Medulla oblongata (tissue), 1 donor: ENCODE measurements around the gene NBPF8.
"Not testable (repeated sequence)": the region's sequence is repeated elsewhere in the genome, so short reads cannot be mapped to it uniquely, and the experiment has no call there.

Source experiments
- DNase-seq: peaks from one replicate; pipeline ENCODE4 v3.0.0-alpha.2; 2015; ENCODE audit errors: extremely low spot score

NBPF8 gene, protein sequence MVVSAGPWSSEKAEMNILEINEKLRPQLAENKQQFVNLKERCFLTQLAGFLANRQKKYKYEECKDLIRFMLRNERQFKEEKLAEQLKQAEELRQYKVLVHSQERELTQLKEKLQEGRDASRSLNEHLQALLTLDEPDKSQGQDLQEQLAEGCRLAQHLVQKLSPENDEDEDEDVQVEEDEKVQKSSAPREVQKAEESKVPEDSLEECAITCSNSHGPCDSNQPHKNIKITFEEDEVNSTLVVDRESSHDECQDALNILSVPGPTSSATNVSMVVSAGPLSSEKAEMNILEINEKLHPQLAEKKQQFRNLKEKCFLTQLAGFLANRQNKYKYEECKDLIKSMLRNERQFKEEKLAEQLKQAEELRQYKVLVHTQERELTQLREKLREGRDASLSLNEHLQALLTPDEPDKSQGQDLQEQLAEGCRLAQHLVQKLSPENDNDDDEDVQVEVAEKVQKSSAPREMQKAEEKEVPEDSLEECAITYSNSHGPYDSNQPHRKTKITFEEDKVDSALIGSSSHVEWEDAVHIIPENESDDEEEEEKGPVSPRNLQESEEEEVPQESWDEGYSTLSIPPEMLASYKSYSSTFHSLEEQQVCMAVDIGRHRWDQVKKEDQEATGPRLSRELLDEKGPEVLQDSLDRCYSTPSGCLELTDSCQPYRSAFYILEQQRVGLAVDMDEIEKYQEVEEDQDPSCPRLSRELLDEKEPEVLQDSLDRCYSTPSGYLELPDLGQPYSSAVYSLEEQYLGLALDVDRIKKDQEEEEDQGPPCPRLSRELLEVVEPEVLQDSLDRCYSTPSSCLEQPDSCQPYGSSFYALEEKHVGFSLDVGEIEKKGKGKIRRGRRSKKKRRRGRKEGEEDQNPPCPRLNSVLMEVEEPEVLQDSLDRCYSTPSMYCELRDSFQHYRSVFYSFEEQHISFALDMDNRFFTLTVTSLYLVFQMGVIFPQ

DNA sequence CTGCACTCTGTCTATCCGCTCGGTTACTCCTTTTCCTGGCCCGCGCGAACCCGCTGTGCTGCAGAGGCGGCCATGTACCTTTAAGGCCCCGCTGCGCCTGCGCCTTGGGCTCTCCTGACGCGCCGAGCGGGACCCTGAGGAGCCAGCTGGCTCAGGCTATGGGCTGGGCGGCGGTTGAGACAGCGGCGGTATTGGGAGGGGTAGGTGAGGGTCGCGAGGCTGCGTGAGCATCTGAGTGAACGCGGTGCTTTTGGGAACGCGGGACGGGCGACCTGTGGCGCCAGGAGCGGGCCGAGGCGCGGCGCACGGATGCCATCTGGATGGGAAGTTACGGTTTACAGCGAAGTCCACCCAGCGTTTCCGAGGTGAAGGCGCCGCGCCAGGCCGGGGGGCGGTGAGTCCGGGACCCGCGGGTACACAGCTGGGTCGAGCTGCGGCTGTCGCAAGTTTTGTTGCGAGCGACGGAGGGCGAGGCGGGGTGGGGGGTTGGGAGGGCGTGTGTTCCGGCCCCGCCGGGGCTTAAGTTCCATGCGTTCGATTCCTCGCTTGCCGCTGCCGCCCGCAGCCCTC, at the start of gene NBPF8:
Gene NBPF8 (plus strand): TSS at position 125 of the 570 bp plus-strand sequence. CDS start 21,488 bp downstream, outside the sequence.
- DNase-seq = peak; percentile 33

DNA sequence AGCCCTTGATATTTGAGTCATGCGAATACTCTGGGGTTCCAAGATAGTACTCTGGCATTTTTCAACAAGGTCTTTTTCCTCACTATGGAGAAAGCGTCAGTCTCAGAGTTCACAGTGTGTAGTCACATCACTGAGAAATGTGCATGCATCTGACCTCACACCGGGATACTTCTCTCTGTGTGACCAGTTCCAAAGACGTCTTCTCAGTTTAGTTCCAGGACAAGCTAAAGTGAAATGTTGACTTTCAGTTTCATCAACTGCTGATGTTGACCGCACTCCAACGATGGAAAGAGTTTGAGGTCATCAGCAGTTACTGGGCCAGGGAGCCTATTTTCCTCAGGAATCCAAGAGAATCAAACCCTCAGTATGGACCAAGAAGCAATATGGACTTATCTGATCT, 47.1 kb upstream of the NBPF8 start:
- DNase-seq = not testable (repeated sequence)

DNA sequence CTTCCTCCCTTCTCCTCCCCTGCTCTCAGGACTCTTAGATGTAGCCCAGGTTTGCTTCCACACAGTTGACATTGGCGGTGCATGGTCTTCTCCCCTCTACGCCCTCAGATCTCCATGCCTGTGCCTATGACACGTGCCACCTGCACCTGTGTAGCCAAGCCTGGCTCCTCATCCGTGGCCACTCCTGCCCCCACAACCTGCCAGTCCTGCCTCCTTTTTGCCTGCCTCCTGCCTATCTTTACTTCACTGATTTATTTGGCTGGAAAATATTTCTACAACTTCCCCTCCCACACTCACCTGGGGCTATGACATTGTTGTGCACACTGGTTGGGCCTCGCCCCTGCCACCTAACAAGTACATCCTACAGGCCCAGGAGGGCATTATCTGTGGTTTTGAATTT, 28.2 kb upstream of the NBPF8 start:
- DNase-seq = not testable (repeated sequence)

DNA sequence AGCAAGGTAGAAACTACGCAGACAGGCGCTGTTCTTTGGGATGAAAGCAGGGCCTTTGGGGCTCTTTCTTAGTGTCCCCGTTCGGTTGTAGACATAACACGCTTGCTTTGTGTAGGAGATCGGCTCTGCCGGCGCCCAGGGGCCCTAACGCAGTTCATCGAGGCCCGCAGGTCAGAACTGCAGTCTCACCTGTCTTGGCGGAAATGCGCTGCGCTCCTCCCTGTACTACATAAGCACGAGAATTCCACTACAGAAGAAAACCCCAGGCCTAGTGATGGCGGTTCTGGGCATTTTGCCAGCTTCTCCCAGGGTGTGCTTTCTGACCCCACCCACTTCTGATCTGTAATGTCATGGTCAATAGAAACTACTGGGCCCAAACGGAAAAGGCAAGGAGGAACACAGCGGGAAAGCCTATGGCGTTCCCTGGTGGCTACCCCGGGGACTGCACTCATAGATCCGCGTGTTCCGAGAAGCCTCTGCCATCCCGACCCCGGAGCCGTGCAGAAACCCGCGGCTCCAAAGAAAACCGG, 26.2 kb upstream of the NBPF8 start:
- peak; percentile 30 for DNase-seq

DNA sequence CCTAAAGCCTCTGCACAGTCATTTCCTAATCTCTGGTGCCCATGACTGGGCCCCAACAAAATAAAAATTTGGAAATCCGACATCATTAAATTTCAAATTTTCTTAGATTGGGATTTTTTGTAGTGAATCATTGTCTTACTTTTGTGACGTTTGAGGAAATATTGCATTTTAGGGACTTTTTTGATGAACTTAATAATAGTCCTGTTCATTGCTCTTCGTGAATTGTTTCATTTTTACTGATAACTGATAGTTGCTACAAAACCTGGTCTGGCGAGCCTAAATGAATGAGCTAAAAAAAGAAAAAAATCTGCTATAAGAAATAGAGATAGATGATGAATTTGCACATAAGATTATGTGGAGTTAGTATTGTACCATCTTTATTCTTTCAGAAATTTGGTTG, 23.5 kb upstream of the NBPF8 start:
- not testable (repeated sequence) for DNase-seq

DNA sequence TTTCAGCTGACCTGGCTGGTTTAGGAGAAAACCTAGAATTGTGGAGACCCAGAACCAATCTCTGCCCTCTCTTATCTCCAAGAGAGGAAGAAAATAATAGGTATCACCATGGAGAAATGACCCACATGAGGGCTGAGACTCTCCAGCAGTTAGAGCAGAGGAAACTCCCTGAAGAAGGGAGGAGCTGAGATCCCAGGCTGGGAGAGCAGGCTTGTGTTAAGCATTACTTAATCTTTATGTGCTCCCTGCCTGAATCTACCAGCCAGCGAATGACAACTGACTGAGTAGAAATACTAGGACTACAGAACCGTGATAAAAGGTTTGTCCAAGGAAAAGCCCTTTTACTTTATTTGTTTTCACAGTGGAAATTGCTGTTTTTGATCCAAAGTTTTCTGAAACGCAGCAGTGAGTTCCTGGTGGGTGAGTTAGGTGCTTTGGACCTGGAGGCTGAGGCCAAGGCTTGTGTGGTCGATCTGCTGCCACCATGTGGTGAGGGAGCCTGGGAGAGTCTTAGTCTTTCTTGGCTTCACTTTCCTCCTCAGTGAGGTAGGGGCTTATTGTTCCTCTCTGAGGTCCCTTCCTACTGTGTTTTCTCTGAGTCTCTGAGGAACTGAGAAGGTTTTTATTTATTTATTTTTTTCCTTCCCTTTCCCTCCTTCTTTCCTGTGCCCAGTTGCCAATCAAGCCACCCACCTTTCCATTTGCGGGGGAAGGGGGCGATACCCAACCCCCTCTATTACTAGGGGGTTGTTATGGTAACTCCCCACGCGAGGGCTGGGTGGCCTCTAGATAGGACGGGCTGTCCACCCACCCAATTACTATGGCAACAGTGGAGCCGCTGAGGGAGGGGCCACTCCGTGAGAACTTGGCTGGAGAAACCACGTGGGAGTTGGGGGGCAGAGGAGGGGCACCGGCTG, 21.3 kb upstream of the NBPF8 start:
- not testable (repeated sequence) for DNase-seq

DNA sequence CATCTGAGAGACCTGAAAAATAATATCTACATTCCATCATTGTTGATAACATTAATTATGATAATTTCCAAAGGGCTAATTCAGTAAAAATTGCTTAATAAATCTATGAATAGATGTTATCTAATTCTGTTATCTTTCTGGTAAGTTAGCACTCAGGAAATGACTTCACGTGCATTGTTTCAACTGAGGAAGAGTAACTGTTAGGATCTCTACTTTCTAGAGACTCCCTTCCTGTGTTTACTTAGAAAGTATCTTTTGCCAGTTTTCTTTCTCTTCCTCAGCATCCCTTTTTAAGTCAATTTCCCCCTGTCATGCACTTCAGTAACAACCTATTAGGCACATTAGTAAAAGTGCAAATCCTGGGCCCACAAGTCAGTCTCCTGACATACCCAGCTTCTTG, 9.5 kb upstream of the NBPF8 start:
- DNase-seq = not testable (repeated sequence)

DNA sequence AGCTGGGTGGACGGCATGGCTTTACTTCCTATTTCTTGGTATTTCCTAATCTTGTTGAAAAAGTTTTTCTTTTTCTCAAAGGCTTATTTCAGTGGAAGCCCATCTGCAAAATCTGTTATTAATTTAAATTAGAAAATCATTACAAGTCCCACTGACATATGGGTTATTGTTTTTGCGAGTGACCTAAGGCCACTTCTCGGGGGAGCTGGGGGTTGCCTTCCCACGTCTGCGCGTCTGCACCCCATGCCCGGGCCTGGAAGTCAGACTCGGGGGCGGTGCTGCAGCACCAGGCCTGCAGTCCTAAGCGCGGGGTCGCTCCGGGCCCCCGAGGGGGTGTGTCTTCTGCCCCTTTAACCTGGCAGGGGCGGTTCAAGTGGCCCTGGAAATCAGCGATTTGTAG, 384 bp upstream of the NBPF8 start:
- not testable (repeated sequence) for DNase-seq

DNA sequence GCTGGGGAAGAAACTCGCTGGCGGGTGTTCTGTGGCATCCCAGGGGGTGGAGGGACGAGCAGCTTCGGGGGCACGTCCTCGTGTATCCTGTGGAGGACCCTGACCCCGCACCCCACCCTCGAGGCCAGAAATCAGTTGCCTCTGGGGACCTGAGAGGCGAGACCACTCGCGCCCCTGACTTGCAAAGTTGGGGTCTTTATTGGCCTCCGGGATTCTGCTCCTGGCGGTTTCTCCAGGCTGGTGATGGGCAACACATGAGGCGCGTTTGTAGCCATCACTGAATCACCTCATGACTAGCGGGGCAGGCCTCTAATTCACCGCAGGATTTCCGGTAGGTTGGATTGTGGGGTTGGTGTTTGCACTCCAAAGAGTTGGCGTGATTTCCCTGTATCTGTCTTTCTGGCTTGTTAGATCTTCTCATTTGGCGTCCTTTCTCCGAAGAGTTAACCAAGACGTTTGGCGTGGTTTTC, 692 bp downstream of the NBPF8 start:
- DNase-seq = peak; percentile 15

DNA sequence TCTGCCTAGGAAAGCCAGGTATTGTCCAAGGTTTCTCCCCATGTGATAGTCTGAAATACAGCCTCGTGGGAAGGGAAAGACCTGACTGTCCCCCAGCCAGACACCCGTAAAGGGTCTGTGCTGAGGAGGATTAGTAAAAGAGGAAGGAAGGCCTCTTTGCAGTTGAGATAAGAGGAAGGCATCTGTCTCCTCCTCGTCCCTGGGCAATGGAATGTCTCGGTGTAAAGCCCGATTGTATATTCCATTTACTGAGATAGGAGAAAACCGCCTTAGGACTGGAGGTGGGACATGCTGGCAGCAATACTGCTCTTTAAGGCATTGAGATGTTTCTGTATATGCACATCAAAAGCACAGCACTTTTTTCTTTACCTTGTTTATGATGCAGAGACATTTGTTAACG, 10.2 kb downstream of the NBPF8 start:
- DNase-seq = not testable (repeated sequence)

DNA sequence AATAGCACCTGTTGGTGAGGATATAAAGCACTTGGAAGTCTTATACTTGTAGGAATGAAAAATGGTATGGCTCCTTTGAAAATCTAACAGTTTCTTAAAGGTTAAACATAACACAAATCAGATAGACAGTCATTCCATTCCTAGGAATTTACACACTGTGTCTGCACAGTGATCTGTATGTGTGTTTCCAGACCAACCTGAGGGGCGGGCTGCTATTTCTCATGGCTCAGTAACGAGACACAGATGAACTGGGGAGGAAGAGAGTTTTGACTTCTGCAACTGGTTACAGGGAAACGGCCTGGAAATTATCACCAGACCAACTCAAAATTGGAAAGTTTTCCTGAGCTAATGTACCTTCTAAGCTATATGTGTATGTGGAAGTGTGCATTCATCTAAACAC, 16.8 kb downstream of the NBPF8 start:
- not testable (repeated sequence) for DNase-seq

DNA sequence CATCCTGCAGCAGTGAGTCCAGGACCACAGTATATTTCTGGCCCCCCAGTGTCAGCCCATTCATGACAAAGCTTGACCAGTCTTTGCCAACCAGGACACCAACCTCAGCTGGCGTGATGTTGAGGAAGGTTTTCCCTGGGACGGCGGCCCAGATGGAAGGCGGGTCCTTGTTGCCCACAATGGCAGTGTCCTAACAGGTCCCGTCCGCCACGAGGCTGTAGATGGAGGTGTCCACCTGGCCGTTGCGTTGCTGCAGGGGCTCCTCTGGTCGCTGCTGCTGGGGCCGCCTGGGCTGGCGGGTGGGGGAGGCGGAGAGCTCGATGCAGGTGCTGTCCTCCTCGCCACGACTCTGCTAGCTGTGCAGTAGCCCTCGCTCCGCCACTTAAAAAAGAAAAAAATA, 19.0 kb downstream of the NBPF8 start:
- DNase-seq = not testable (repeated sequence)

DNA sequence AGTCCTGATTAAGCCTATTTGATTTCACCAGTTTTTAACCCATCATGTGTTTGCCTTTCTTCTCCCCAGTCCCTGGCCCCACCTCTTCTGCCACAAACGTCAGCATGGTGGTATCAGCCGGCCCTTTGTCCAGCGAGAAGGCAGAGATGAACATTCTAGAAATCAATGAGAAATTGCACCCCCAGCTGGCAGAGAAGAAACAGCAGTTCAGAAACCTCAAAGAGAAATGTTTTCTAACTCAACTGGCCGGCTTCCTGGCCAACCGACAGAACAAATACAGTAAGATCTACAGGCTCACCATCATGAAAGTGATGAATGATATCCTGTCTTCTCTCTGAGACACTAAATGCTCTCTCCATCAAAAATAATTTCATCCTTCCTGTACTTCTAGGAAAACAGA, 34.3 kb downstream of the NBPF8 start:
- not testable (repeated sequence) for DNase-seq
